Activated CD8-positive, alpha-beta memory T cell treated with anti-CD3 and anti-CD28 coated beads, Interleukin-2, amount 50 U/mL, for 4 hours (primary cell): ENCODE measurements around the gene PSMD2.

ENCODE experiments used
- DNase-seq: peaks from one replicate; pipeline ENCODE4 v3.0.0-alpha.2; 2020

PSMD2 gene

DNA sequence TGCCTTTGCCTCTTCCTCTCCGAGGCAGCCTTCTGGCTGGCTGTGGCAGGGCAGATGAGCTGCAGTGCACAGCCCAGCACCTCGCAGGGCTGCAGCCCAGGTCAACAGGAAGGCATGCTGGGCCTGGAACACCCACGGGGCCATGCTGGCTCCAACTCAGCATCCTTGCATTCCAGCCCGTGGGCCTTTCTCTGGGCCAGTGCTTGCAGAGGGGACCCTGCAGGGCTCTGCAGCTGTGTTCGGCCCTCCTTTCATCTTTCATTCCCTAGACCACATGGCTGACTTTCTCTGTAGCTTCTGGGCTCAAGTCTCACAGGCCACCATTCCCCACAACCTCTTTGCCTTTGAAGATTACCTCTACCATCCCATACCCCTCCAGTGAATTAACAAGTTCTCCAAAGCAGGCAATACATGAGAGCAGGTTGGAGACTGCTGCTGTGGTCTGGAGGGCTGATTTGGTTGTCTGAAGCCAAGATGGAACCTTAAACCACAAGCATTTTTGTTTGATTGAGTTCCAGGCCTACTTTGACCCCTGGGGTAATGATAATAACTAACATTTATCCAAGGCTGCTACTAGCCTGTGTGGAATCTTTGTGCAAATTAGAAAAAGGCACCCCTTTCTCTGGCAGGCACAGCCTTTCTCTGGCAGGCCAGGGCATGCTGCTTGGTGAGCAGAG, 44.3 kb downstream of the PSMD2 start:
- no peak for DNase-seq

DNA sequence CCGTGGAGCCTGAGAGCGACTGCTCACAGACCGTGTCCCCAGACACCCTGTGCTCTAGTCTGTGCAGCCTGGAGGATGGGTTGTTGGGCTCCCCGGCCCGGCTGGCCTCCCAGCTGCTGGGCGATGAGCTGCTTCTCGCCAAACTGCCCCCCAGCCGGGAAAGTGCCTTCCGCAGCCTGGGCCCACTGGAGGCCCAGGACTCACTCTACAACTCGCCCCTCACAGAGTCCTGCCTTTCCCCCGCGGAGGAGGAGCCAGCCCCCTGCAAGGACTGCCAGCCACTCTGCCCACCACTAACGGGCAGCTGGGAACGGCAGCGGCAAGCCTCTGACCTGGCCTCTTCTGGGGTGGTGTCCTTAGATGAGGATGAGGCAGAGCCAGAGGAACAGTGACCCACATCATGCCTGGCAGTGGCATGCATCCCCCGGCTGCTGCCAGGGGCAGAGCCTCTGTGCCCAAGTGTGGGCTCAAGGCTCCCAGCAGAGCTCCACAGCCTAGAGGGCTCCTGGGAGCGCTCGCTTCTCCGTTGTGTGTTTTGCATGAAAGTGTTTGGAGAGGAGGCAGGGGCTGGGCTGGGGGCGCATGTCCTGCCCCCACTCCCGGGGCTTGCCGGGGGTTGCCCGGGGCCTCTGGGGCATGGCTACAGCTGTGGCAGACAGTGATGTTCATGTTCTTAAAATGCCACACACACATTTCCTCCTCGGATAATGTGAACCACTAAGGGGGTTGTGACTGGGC, 45.7 kb downstream of the PSMD2 start:
- no peak for DNase-seq

DNA sequence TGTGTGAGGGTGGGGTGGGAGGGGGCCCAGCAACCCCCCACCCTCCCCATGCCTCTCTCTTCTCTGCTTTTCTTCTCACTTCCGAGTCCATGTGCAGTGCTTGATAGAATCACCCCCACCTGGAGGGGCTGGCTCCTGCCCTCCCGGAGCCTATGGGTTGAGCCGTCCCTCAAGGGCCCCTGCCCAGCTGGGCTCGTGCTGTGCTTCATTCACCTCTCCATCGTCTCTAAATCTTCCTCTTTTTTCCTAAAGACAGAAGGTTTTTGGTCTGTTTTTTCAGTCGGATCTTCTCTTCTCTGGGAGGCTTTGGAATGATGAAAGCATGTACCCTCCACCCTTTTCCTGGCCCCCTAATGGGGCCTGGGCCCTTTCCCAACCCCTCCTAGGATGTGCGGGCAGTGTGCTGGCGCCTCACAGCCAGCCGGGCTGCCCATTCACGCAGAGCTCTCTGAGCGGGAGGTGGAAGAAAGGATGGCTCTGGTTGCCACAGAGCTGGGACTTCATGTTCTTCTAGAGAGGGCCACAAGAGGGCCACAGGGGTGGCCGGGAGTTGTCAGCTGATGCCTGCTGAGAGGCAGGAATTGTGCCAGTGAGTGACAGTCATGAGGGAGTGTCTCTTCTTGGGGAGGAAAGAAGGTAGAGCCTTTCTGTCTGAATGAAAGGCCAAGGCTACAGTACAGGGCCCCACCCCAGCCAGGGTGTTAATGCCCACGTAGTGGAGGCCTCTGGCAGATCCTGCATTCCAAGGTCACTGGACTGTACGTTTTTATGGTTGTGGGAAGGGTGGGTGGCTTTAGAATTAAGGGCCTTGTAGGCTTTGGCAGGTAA, 46.5 kb downstream of the PSMD2 start:
- DNase-seq = no peak

DNA sequence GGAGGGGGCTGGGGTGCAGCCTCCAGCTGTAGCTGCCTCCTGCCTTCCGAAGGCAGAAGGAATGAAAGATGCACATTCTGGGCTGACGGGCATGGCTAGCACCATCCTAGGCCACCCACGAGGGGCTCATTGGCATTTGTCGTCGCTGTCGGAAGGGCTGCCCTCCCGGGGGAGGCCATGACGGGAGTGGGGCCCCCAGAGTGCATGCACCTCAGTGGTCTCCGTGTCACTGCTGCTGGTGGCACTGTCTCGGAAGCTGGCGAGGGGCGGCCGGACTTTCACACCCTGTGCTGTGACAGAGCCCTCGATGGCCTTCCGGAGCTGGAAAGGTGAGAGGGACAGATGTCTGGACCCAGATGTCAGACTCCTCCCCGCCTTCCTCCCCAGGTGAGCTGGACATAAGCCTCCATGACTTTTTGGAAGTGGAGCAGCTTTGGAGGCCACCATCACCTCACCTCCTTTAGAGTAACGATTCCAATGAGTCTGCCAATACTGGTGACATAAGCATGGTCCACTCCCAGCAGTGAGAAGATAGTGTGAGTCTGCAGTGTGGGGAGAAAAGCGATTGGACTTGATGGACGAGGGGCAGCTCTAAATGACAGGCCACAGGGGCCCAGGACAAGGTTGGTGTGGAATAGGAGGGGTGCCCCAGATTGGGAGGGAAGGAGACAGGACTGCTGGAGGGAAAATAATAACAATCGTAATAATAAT, 47.6 kb downstream of the PSMD2 start:
- no peak for DNase-seq

DNA sequence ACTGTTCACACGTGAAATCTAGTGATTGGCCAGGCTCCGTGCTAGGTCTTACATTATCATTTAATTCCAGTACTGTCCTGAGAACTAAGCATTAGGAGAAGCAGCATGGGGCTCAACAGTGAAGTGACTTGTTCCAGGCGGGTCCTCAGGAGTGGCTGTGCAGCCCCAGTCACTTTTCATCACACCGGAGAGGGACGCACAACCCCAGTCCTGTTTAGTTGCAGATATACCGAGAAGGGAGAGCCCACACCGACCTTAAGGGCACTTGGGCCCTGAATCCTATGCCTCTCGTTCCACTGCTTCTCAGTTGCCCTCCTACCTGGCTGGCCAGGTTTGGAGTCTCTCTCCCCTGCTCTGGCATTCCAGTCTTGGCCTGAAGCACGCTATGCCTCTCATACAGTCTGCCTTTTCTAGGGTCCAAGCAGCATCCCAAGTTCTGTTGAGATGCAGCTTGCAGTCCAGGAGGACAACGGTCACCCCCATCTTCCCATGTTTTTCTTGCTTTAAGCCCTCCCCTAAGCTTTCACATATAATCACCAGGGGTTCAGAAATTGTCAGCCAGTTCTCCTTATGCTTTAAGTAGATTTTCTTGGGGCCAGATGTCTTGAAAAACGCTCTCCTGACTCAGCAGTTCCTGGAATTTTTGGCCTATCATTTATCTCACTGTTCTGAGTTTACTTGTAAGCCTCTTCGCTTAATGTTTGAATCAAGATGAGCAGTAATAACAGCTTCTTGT, 48.4 kb downstream of the PSMD2 start:
- no peak for DNase-seq

DNA sequence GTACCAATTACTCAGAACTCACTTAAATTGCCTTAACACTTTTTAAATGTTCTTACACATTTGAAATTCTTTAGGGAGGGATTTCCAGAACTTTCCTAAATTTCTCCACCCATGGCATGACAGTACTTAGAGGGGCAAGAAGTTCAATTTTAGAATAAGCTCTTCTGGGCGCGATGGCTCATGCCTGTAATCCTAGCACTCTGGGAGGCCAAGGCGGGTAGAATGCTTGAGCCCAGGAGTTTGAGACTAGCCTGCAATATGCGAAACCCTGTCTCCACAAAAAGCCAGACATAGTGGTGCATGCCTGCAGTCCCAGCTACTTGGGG, 49.0 kb downstream of the PSMD2 start:
- DNase-seq = no peak

DNA sequence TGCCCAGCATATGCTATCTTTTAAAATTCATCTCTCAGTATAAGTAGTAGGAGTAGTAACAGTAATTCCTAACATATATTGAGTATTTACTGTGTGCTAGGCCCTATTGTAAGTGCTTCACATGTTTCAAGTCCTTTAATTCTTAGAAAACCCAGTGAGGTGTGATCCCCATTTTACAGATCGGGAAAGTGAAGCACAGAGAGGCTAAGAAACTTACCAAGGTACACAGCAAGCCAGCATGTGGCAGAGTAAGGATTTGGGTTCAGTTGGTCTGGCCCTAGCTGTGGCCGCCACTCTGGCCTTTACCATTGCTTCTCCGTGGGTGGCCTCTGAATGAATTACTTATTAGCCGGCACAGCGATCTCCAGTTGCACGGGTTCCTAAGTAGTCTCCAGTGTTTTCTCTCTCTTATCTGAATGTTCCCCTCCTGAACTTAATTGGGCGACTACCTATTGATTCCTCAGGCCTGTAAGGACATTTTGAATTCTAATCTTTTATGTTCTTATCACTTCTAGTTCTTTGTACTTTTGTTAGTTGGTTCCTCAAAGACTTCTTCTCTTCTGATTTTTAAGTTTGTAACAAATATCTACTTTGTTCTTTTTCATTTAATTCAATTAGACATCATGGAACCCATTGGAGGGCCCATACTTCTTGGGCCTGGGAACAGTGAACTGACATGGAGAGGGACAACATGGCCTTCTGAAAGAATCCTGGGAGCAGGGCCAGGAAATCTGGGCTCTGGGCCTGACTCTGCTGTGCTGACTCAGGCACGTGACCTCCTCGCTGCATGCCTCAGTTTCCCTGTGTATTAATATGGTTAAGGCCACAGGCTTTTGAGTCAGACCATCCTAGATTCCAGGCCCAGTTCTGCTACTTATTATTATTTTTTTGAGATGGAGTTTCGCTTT, 50.8 kb downstream of the PSMD2 start:
- DNase-seq = no peak

DNA sequence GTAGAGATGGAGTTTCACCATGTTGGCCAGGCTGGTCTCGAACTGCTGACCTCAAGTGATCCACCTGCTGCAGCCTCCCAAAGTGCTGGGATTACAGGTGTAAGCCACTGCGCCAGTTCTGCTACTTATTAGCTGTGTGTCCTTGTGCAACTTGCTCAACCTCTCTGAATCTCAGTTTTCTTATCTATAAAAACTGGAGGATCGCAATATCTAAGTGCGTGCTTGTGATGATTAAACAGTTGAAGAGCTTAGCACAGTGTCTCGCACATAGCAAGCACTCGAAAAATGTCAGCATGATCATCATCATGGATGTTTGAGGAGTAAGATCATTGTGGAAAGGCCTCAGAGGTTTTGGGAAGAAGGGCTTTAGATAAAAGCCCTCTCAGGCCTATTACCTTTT, 51.6 kb downstream of the PSMD2 start:
- DNase-seq = no peak

DNA sequence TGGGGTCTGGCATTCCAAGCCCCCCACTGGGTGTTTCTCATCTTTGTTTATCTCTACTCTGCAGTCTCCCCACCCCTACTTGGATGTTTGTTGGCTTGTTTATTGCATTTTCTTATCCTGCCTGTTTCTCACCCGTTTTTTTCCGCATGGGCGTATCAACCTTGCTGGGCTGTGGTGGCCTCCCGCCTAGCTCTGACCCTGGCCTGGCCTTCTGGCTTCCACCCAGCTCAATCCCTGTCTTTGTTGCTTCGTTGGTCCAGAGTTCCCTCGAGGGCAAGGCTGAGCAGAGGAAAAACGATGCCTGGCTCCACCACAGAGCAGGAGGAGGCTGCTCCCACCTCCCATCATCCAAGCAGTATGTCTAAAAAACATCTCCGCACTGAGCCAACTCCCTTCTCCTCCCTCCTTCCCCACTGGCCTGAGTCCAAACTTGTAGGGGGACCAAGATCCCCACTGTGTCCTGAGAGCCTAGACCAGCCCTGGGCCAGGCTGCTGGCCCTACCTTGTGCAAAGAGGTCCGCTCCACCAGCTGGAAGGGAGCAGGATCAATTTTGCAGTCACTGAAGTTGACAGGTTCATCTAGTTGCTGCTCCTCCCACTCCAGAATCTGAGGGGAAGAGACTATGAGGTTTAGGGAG, 52.6 kb downstream of the PSMD2 start:
- no peak for DNase-seq

DNA sequence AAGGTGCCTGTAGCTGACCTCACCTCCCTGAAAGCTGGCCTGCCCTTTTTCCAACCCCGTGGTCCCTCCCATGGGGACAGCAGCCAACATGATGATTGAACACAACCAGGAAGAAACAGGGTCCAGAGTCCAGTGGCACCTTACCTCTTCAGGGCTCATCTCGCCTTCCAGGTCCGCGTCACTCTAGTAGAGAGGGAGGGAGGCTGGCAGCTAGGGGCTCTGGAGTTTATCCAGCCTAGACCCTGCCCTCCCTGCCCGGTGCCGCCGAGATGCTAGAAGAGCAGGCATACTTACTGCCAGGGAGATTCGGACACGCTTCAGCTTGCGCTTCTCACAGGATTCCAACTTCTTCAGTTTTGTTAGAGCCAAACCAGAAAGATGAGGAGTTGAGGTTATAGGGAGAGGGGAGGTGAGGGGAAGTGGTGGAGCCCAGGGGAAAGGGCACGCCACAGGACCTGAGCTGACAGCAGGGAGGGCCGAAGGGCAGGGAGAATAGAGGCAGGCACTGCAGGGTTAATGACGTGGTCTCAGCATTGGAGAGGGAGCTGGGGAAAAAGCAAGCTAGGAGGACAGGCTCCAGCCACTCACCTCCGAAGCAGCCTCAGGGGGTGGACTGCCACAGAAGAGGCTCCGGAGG, 53.2 kb downstream of the PSMD2 start:
- no peak for DNase-seq

DNA sequence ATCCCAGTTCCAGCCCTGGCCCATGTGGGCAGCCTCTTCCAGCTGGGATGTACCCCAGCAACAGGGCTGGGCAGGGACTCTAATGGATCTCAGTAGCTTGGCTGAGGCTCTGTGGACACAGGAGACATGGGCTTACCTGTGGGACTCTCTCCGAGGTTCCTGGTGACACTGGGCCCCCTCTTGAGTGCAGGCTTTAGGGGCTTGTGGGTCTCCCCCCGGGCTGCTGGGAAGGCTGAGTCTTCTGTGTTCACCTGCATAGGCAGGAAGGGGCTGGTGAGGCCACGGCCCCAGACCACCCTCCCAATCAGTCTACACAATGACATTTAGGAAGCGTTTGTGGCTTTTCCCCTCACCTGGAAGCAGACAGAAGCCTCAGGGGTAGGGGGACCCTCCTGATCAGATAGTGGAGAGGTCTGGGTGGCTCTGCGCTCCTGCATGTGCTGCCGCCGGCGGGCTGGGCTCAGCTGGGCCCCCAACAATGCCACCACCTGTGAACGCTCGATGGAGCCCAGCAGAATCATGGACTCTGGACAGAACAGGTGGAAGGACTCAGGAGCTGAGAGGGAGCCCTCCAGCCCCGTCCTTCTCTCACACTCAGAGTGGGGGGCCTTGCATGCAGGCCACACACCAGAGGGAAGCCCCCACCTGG, 54.0 kb downstream of the PSMD2 start:
- no peak for DNase-seq

DNA sequence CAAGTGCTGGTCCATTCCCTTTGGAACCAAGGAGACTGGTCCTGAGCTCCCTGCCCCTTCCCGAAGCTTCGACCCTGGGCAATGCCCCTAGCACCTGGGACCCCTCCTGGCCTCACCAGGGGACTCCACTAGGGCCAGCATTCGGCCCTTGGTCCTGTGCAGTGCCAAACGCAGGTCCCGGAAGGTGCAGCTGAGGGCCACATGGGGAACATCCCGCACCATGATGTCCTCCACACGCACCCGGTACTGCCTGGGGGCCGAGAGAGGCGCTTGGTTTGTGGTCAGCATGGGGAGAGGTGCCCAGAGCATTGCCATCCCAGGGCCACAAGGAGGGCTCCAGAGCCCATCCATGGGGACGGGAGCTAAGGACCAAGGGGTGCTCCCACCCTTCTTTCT, 54.5 kb downstream of the PSMD2 start:
- no peak for DNase-seq

DNA sequence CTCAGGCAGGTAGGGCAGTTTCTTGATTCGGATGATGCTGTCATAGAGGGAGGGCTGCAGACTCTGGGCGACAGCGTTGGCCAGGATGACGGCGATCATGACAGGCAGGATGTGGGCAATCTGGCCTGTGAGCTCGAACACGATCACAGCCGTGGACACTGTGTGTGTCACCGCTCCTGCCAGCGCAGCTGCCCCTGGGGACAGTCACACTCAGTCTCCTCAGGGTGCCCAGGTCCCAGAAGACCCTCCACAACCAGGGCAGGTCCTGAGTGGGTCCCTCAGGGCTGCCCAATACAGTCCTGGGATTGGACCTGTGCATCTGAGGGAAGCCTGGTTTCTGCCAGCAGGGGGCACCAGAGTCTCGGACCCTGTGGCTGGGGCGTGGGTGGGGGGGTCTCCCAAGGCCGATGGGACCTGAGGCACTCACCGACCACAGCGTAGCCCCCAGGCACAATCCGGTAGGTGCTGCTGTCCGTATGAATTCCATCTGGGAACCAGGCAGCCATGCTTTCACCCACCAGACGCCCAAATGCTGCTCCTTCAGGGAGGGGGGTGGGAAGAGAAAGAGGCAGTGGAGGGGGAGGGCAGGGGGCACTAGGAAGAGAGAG, 55.2 kb downstream of the PSMD2 start:
- peak; percentile 73 for DNase-seq

DNA sequence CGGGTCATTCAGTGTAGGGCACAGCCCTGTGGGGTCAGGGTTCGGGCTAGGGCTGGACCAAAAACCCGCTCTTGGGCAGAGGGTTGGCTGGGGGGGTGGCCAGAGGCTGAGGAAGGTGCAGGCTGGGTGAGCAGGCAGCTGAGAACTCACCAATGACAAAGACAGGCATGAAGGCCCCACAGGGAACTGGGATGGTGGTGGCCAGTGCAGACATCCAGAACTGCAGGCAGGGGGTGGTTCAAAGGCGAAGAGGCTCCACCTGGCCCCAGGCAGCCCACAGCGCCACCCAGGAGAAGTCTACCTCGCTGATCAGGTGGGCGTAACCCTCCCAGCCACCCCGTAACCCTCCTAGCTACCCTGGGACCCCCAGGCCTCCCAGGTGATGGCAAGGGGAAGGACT, 55.7 kb downstream of the PSMD2 start:
- no peak for DNase-seq

DNA sequence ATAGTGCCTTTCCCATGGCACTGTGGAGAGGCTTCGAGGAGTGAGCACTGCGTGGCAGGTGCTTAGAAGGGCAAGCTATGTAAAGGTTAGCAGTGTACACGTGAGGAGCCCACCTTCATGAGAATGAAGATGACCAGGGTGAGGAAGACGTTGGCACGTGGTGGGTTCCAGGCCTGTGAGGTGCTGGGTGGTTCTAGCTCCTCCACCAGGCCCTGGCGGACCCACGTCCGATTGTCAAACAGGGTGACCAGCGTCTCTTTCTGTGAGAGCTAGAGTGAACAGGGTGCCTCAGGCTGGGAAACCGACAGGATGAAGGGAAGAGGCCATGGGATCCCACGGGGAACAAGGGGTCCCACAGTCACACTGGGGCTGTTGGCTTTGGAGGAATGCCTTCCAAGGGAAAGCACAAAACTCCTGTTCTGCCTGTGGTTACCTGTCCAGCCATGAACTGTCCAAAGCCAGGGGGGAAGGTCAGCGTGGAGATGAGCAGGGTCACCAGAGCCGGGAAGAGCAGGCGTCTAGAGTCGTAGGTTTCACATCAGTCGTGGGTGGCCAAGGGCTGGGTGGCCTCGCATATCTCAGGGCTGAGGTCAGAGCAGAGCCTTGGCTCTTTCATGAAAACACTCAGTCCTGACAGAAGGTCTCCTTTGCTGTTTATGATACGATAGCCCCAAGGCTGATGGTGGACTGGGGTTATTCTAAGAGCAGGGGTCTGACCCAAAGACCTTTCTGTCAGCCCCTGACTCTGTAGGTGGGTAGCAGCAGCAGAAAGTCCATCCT, 56.4 kb downstream of the PSMD2 start:
- DNase-seq = no peak

DNA sequence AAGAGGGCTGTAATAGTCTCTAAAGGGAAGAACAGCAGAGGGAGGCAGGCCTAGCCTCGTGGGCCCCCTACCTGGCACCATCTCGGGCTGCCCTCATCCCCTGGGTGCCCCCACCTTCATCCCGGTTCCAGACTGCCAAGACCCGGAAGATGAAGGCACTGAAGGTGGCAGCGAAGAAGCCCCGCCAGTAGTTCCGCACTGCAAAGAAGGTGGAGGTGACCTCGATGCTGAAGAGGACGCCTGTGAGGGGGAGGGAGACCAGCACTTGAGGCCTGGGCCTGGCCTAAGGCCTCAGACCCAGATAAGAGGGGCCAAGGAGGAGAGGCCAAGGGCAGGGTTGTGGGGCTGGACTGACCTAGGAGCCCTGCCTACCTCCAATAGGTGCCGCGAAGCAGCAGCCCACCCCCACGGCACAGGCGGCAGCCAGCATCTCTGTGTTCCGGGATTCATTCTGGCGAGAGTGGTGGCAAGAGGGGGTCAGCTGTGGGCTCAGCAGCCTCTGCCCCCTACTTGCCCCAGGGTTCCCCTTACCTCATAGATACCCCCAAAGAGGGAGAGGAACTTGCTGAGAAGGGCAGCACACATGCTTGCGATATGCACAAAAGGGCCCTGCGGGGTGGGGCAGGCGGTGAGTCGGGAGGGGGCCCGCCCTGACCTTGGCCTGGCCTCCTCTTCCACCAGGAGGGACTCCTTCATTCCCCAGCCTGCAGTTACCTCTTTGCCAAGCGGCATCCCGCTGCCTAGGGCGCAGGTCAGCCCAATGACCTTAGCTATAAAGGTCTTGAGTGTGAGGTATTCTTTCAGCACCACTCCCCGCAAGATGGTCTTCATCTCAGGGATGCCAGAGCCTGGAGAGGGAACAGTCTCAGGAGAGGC, 58.4 kb downstream of the PSMD2 start:
- no peak for DNase-seq

DNA sequence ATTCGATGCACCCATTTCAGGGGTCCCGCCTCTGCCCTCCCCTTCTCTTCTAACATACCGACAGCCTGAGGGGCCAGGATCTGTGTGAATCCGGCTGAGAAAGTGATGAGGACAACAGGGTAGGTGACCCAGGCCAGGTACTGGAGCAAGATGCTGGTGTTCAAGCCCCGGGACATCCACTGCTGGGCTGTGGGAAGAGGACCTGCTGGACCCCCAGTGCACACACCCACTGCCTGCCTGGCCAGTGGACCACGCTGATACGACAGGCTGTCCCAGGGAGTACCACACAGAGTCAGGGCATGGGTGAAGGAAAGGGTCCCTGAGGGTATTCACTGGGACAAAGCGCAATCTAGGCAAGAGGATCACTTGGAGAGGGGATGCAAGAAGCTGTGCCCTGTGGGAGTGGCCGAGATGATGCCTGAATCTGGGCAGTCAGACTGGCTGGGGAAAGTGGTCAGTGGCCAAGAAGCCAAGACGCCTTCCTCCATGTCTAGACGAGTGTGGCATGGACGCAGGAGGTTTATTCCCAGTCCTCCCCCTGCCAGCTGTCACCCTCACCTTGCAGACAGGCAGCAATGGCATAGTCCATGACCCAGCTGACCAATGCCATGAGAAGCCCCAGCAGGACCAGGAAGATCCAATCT, 59.2 kb downstream of the PSMD2 start:
- no peak for DNase-seq
